GM21737 (cell line): ENCODE results near the gene UBTD1.
A peak's percentile ranks its signal among the peaks of the same experiment; 100 is the strongest.
"Not testable (repeated sequence)": the region's sequence is repeated elsewhere in the genome, so short reads cannot be mapped to it uniquely, and the experiment has no call there.

Source experiments
- ATAC-seq: cut with Tn5 transposase; IDR thresholded peaks from one replicate; pipeline ENCODE4 v1.9.1; 2021; ENCODE audit warnings: mild to moderate bottlenecking, moderate library complexity; ENCODE audit not compliant: unreplicated experiment

Gene UBTD1

DNA sequence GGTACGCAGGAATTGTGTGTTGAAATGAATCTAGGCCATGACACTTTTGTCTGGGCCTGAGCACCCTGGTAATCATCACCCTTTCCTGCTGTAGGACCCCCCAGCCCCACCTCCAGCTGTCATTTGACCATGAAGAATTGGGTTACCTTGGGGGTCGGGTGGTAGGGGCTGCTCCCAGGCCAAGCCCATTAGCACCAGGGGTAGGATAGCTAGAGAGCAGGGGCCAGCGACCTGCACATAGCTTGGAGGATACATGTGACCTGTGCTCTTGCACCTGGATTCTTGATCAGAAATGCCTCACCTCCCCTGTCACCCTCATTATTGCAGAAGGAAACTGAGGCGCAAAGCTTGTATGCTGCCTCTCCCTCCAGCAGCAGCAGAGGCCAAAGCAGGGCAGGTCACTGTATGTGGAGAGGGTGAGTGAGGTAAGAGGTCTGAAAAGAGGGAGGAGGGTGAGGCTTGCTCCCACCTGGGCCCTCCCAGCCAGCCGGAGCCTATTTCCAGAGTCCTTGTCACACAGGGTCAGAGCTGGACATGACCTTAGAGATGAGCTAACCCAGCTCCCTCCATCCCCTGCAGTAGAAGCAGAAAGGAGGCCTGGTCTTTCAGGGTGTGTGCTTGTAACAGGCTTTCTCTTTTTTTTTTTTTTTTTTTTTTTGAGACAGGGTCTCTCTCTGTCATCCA, 38.6 kb downstream of the UBTD1 start:
- ATAC-seq: no peak

DNA sequence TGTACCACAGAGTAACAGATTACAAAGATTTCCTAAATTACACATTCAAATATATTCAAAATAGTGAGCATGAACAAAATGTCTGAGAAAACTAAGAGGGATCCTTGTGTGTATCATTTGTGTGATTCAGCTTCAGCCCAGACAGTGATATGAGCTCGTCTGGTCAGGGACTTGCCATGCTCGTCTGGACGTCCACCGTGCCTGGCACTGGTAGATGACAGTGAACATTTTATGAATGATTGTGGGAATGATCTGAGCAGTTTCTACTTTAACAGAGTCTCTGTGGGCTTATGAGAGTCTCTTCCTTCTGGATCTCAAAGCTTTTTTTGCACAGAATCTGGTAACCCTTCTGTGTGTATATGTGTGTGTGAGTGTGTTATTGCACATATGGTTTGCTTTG, 39.7 kb downstream of the UBTD1 start:
- ATAC-seq: no peak

DNA sequence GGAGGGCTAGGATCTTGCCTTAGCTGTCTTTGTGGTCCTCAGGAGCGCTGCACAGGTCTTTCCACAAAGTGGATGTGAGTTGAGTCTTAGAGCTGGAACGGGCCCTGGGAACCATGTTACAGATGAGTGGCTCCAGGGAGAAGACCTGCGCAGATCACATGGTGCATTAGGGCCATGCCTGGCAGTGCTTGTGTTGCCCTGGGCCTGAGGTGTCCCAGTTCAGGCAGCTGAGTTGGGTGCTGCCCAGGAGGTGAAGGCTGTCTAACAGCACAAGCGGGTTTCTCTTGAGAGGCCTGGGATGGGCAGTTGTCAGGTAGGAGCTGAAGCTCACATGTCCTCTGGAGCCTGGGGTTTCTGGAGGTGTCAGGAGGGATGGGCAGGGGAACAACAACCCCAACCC, 40.1 kb downstream of the UBTD1 start:
- ATAC-seq: no peak

DNA sequence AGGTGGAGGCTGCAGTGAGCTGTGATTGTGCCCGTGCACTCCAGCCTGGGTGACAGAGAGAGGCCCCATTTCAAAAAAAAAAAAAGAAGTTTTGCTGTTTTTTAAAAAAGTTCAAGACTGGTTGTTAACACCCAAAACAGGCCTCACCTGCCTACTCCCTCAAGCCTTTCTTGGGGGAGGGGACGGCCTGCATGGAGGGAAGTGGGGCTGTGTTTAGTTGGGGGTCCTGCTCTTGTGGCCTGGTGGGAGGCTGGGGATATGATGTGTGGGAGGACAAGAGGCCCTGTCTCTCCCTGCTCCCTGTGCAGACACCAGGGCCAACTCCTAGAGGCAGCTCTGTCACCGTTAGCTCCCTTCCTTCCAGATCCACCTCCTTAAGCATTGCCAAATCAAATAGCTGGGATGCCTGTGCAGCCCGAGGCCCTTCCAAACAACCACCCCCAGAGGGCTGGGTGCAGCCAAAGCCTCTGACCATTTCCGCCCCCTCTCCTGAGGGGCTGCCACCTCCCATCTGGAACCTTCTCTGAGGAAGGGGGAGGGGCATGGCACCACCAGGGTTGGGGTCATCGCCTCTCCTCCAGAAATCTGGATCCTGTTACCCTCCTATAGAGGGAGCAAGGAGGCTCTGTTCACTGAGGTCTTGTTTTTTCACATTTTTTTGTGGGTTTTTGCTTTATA, 40.9 kb downstream of the UBTD1 start:
- ATAC-seq: no peak

DNA sequence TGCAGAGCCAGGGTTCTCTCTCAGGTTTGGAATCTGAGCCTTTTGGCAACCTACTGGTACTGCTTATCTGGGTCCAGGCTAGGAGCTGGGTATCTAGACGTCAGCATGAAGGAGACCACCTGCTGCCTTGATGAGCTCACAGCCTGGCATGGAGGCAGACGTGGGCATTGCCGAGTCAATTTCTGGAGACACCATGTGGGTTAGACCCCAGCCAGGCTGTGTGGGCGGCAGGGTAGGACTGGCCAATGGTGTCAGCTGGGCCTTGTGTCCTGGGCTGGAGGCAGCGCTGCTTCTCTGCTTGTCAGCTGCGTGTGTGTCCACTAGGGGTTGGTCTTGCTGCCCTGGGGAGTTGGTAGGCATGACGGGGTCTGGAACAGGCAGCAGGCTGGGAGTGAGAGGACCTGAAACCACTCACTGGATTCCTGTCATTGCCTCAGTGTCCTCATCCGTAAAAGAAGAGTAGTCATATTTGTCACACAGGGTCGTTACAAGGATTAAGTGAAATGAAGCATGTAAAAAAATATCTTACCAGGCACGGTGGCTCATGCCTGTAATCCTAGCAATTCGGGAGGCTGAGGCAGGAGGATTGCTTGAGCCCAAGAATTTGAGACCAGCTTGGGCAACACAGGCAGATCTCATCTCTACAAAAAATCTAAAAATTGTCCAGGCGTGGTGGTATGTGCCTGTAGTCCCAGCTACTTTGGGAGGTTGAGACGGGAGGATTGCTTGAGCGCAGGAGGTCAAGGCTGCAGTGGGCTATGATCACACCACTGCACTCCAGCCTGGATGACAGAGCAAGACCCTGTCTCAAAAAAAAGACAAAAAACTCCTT, 42.2 kb downstream of the UBTD1 start:
- ATAC-seq: no peak

DNA sequence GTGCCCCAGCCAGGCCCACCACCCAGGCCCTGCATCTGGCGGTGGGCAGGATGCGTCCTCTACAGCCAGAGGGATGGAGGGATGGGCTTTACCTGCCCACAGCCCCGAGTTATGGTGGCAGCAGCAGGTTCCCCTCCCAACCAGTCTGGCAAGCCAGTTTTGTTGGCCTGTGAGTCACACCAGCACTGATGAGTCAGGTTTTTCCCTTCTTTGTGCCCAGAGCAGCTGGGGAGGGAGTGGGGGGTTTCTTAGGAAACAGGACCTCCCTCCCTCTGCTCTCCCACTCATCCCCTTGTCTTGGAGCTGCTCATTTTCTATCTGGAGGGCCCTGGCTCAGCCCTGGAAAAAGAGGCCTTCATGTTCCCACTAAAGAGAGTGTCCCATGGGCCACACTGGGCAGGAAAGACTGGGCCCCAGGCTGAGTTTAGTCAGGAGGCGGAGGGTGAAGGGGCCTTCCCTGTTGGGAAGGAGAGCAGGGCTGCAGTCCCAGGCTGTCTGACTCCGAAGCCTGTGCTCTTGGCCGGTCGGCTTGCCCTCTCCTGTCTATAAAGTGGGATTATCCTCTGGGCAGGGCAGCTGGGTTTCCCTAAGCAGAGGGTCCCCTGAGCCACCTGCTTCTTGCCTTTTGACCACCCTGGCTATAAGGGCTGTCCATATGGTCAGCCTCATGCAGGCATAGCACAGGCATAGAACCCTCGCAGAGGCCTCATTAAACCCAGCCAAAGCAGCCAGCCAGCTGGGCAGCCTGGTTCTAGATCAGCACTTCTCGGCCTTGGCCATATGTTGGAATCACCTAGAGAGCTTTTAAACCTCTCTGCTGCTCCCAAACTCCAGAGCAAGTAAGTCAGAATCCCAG, 43.7 kb downstream of the UBTD1 start:
- ATAC-seq: no peak

DNA sequence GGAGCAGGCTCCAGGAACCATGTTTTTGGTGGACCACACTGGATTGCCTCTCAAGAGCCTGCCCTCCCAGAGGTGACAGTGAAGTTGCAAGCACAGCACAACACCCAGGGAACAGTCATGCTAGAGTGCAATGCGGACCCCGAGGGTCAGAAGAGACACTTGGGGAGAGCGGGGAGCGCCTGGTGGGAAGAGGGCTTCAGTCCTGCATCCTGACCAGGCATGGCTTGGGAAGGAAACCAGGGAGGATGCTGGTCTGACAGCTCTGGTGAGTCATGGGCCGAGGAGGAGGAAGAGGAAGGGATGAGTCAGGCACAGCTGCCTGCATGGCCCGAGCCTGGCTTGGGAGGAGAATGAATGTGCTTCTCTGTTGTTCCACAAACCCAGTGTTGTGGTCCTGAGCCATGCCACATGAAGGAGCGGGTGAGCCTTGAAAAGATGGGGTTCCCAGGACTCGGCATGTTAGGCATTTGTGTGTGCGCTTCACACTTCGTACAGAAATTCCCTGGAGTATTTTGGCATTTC, 44.4 kb downstream of the UBTD1 start:
- no peak for ATAC-seq

DNA sequence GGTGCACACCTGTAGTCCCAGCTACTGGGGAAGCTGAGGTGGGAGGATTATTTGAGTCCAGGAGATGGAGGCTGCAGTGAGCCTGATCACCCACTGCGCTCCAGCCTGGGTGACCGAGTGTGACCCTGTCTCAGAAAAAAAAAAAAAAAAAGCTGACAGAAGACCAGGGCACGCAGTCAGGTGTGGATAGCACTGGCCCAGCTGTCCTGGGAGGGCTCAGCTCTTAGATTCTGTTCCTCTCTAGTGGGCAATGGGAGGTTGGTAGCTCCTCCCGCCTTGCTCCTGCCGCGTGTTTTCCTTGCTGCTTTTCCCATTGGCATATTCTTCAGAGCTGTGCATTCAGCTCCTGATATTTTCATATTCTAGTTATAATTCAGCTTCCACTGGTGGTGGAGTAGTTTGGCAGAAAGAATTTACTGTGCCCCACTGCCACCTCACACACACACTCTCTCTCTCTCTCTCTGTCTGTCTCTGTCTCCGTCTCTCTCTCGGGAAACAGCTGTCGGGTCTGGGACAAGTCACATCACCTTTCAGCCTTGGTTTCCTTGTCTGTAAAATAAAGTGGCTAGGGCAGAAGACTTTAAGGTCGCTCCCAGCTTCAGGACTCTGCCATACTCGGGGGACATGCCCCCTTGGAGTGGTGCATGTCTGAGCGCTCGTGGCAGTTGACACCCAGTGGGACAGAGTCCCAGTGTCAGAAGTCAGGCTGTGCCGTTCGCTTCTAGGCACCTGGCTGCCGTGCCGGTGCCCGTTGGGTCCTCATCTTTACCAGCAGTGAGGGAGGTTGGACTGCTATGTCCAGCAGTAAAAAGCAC, 47.9 kb downstream of the UBTD1 start:
- ATAC-seq: no peak

DNA sequence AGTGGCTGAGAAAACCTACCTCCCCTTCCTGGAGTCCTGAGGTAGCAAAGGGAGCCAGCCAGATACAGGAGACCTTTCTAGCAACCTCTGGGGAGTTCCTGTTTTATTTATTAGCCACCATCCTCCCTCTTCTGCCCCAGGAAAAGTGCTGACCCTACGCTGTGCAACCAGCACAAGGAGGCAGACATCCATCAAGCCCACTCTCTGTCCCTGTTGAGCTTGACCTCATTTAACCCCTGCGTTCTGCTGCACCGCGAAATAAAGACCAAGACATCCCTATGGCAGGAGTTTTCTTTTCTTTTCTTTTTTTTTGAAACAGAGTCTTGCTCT, 48.5 kb downstream of the UBTD1 start:
- no peak for ATAC-seq

DNA sequence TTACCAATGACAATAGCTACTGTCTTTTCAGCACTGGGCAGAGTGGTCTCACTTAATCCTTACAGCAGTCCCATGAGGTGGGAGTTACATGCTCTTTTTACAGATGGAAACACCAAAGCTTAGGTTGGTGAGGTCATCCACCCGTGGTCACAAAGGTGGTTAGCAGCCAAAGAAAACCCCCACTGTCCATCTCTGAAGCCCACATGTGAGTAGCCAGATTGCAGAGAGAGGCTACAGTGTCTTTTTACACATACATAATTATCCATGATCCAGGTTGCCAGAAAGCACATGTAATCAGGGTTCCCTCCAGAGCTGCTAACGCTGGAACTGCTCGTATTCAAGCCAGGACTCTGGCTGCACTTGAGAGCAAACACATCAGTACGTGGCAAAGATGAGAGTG, 49.2 kb downstream of the UBTD1 start:
- no peak for ATAC-seq

DNA sequence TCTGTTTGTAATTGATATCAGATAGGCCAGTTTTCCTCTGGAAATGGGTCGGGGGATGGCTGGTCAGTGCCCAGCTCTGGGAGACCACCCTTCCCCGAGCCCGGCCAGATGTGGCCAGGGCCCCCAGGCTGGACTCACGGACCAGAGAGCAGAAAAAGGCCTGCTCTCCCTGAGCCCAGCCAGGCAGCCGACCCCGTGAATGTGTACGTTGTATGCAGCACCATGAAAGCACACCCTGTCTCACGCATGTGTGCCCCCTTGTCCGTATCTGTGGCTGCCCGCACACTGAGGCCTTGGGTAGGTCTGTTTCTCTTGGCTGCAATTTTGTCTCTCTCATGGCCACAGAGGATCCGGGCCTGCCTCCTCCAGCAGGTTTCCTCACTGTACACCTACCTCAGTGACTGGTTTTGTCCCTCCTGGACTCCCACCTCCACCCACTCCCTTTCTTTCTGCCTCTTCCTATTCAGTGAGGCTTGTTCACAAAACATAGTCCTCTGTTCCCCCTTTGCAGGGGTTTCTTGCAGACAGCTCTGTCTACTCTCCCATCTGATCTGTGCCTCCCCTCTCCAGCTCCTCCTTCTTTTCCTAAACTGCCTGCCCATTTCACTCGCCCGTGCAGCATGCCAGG, 50.2 kb downstream of the UBTD1 start:
- ATAC-seq: no peak

DNA sequence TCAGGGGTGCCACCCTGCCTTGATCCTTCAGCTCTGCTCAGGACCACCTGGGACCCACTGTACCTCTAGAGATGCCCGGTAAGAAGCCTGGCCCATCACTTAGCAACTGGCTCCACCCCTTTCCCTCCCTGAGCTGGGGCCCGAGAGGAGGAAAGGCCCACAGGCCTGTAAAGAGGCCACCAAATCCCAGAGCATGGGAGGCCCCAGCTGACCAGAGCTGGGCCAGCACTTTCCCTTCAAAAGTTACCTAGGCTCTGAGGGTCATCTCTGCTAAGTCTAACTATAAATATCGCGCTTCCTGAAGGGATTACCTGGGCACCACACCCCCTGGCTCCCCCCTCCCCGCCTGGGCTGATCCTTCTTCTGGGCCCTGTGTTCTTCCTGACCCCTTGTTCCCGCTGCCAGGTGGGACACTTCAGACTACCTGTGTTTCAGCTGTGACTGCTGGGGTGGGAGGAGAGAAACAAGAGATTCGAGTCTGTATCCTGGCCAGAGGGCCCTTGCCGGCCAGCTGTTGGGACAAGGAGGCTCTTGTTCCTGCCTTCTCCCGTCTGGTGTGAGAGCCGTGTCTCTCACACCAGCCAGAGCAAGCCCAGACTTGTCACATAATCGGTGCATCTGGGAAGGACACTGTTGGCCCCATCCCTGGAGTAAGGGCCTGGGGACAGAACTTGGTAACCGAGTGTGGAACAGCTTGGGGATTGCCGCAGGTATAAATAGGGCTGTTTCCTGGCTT, 51.0 kb downstream of the UBTD1 start:
- ATAC-seq: no peak

DNA sequence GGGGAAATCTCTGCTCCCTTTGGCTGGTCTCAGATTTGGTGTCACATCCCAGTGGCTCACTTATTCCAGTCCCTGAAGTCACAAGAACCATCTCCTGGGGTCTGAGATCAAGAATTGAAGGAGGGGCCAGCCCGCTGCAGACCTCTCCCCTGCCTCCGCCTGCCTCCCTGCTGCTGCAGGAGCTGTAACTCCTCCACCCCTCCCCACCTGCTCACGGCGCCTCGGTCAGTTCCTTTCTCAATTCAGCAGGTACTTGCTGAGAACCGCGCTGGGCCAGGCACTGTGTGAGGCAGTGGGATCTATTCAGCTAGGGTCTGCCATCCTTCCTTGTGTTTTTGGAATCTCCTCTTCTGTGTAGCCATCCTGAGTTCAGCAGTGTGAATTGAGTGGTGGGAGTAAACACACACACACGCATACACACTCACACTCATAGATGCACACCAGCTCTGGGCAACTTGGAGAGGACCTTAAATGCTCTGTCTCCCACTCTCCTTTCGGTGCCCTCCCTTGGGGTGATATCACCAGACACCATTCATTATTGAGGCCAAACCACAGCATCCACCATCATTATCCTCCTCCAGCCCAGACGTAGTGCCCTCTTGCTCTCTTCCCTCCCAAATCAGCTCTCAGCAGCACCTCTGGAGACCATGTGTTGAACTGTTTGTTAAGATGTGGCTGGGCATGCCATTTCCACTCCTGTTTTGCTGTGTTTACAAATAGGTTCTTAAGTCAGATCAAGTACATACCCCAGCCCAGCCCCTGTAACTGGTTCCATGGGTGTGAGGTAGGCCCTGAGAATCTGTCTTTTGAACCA, 51.8 kb downstream of the UBTD1 start:
- ATAC-seq: no peak

DNA sequence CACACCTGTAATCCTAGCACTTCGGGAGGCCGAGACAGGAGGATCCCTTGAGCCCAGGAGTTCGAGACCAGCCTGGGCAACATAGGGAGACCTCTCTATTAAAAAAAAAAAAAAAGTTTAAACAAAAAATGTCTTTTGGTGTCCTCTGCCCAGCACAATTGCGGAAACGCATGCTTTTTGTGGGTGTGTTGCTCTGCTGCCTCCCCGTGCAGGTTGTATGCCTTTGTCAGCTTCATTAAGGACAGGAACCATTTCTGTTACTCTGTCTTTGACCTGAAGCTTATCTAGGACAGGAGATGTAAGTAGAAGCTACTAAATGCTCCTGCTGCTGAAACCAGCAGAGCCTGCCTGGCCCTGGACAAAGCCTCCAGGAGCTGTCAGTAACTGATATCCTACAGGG, 52.5 kb downstream of the UBTD1 start:
- no peak for ATAC-seq

DNA sequence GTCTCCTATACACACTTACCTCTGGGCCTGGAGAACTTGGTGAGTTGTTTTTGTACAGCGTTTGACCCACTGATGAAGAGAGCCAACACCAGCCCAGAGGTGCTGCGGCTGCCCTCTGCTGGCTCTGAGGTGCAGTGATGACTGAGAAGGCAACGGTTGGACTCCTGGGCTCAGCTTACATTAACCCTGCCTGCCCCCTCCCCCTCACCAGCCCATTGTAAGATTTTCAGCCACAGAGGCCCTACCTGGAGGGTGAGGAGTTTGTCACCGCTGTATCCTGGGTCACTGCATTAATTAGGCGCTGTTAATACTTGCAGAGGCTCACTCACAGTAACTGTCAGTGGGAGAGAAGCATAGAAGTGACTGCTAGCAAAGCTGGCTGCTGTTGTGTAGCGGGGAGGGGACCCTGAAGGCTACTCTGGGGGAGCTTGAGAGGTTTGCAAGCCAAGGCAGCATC, 54.9 kb downstream of the UBTD1 start:
- ATAC-seq: peak; percentile 65

DNA sequence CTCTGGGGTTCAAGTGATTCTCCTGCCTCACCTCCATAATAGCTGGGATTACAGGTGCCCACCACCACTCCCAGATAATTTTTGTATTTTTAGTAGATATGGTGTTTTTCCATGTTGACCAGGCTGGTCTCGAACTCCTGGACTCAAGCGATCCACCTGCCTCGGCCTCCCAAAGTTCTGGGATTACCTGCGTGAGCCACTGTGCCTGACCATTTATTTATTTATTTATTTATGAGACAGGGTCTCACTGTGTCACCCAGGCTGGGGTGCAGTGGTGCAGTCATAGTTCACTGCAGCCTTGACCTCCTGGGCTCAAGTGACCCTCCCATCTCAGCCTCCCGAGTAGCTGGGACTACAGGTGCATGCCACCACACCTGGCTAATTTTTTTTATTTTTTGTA, 55.6 kb downstream of the UBTD1 start:
- not testable (repeated sequence) for ATAC-seq

DNA sequence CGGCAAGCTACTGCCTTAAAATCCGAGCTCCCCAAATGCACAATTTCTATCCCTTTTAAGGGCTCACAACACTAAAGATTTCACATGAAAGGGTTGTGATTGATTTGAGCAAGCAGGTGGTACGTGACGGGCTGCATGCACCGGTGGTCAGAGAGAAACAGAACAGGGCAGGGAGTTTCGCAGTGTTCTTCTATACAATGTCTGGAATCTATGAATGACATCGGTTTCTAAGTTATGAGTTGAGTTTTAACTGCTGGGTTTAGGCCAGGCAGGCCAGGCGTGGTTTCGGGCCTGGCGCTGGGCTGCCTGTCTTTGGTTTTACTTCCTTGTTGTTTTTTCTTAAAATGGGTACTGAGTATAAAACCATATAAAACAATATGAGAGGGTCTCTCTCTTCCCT, 56.8 kb downstream of the UBTD1 start:
- ATAC-seq: not testable (repeated sequence)
